Right renal cortex interstitium (tissue), 3 donors: ENCODE data around the gene GPR149. TPM values are rescaled to one million over a fixed set of nuclear protein-coding genes. Genes with fewer than 3 reads are reported as not detected.

Experiments
- DNase-seq, 3 donors: peaks; one replicate each; pipeline ENCODE4 v3.0.0-alpha.2; 2013; ENCODE audit warnings: low read depth in 3 of 3, low spot score in 2 of 3
- polyA plus RNA-seq, 3 donors: library from polyadenylated mRNA; unstranded; fragments of 120-200 nt; gene quantifications; one replicate each; pipeline ENCODE4 v1.2.1, GENCODE V29; 2013; ENCODE audit not compliant: insufficient read length in 3 of 3

The GPR149 gene
- polyA plus RNA-seq, 3 donors = not detected

- no peak for DNase-seq
Observed at GRCh38 chr3:154345422-154346122, 84.4 kb downstream of the GPR149 start.

GRCh38 chr3:154338570-154338969, 91.4 kb downstream of the GPR149 start:
- no peak for DNase-seq

DNA sequence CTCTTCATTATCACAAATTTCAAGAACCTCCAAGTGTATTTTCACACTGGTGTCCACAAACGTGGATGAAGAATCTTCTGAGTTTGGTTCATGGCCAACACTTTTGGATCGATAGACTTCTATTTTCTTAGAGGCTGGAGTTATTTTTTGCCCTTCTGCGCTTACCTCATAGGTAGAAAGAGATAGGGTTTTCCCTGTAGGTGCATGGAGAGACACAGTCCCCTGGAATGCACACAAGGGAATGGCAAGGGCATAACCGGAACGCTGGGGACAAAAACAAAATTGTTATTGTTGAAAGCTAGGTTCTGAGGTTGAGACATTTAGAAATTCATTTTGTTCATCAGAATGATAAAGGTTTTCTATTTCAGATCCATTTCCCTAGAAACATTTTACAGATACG, 92.0 kb downstream of the GPR149 start:
- no peak for DNase-seq

DNA sequence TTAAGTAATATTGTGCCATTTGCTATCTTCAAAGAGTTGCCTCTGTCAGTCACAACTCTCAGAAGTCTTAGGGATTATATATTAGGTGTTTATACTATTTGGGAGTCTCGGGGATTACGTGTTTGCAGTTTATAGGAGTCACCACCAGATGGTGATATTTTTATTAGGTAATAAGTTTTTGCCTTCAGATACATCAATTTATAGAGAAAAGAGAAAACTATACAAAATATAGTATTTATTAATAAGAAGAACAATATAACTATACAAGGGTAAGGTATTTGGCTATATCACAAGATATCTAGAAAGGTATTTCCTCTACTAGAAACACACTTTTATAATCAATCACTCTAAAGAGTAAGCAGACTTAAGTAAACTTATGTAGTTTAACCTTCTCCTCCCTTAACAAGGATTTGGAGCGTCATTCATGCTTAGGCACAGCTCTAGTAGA, 95.0 kb downstream of the GPR149 start:
- peak in 1 of 3 donors; percentile 23 for DNase-seq

GRCh38 chr3:154327871-154328270, 102.1 kb downstream of the GPR149 start:
- DNase-seq = no peak

DNA sequence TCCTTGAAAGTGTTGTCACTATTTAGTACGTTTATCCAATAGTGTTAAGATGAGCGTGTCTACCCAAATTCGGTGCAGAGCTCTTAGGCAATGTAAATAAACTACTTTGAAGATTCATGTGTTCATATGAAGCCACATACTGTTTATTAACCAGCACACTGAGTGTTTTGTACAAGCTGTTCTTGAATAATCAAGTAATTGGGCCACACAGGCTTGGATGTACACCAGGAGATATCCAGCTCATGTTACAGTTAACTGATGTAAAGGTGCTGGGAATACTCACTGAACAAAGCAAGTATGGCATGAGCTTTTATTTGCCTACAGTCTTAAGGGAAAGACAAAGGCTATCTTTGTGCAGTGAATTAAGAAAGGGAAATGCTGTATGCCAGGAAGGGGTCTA, 105.1 kb downstream of the GPR149 start:
- DNase-seq = peak in 1 of 3 donors; percentile 6

DNA sequence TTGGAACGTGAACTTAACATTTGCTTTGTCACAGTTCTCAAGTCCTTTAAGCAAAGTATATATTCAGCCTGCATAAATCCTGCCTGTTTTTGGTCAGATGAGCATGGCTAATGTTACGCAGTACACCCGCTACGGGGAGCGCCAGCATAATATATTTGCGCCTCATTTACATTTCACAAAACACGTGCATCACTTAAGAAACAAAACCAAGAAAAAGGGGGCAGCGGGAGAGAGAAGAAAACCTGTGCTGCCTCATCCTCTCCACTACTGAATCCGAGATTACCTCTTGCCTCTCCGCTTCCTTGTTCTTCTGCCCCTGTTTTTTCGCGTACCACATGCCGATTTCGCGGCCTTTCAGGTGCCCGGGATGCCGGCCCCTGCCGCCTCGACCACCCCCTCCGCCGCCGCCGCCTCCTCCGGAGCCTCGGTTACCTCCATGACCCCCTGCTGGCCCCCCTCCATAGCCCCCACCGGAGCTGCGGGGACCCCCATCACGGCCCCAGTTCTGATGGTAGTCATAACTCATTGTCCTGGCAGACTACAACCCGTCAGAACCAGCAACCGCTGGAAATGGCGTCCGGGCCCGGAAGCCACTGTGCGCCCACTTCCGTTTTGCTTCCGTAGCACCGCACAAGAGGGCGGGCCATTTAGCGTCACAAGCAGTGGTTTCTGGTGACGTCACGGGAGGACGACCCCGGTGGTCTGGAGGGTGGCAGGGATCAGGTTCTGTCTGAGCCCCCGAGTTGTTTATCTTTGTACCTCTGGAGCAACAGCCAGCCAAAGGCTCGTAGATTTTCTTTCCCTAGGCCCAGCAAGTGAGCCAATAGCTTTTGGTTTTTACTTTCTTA, 105.9 kb downstream of the GPR149 start, which contains the start of gene DHX36:
Gene DHX36, minus strand, starts transcription at position 597 of the 848 bp plus-strand sequence. Its CDS starts 71 bp downstream, at position 526.
- peak; percentile 85 to 89 (median 87) for DNase-seq

- no peak for DNase-seq
Observed at GRCh38 chr3:154316974-154317767, 112.8 kb downstream of the GPR149 start.

DNA sequence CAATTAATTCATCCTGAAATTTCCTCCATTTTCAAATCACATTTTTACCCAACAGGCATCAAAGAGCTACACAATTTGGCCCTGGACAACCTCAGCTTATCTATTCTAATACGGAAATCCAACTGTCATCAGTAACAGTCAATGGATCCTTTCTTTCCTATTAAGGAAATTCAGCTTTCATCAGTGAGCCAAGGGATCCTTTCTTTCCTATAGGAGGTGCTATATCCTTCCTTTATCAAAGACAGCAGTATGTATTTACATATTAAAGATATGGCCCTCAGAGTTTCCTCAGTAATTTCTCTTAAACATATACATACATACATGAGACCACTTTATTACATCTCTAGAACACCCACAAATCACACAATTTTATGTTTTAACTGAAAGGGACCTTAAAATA, 115.8 kb downstream of the GPR149 start:
- DNase-seq = no peak

GRCh38 chr3:154310840-154311239, 119.2 kb downstream of the GPR149 start:
- DNase-seq = no peak

GRCh38 chr3:154307363-154307762, 122.6 kb downstream of the GPR149 start:
- DNase-seq = no peak

- DNase-seq = no peak
Observed at GRCh38 chr3:154304936-154305335, 125.1 kb downstream of the GPR149 start.

GRCh38 chr3:154304116-154304786, 125.7 kb downstream of the GPR149 start:
- DNase-seq = no peak

- DNase-seq = no peak
Observed at GRCh38 chr3:154301561-154301960, 128.4 kb downstream of the GPR149 start.

GRCh38 chr3:154294016-154294415, 136.0 kb downstream of the GPR149 start:
- DNase-seq = no peak

DNA sequence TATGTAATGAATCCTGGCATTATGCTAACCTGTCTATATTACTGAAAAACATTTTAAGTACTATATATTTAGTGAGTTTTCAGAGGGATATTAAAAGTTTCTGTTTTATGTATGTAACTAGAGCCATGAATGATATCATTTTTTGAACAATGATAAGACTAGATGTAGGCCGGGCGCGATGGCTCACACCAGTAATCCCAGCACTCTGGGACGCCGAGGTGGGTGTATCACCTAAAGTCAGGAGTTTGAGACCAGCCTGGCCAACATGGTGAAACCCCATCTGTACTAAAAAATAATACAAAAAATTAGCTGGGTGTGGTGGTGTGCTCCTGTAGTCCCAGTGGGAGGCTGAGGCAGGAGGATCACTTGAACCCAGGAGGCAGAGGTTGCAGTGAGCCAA, 139.8 kb downstream of the GPR149 start:
- no peak for DNase-seq
